ENCODE measurements around the gene PTPRJ.

DNA sequence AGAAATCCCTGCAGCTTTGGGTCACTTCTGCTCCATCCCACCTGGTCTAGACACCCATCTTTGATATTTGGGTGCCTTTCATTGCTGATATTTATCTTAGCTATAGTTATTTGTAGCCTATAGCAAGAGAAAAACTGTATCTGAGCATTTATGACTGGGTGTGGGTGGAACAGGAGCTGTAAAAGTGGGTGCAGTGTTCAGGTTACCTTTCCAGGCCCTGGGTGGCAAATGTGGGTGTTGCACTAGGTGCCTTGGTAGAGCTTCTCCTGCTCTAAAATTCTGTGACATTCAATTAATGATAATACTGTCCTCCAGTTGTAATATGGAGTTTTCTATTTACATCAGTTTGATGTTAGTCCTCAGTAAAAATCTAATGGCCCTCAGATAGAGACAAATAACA lies 157.9 kb downstream of the PTPRJ start:
- TF ChIP-seq, protein P1, sequence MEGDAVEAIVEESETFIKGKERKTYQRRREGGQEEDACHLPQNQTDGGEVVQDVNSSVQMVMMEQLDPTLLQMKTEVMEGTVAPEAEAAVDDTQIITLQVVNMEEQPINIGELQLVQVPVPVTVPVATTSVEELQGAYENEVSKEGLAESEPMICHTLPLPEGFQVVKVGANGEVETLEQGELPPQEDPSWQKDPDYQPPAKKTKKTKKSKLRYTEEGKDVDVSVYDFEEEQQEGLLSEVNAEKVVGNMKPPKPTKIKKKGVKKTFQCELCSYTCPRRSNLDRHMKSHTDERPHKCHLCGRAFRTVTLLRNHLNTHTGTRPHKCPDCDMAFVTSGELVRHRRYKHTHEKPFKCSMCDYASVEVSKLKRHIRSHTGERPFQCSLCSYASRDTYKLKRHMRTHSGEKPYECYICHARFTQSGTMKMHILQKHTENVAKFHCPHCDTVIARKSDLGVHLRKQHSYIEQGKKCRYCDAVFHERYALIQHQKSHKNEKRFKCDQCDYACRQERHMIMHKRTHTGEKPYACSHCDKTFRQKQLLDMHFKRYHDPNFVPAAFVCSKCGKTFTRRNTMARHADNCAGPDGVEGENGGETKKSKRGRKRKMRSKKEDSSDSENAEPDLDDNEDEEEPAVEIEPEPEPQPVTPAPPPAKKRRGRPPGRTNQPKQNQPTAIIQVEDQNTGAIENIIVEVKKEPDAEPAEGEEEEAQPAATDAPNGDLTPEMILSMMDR (IDR thresholded peaks at IDR 0.05) = no peak
- TF ChIP-seq POLR2A (IDR thresholded peaks at IDR 0.05) = no peak

Data from right lobe of liver (tissue), 4 donors.